ENCODE results near the gene PRKG1. TPM values are rescaled to one million over a fixed set of nuclear protein-coding genes. Genes with fewer than 3 reads are reported as not detected.

PRKG1 gene
- total and polyA plus RNA-seq, 12 donors: 3.8 to 48.1 (median 29.9) TPM

- Histone ChIP-seq H3K27ac (no peak overlapping the region), H3K4me3 (no peak overlapping the region), H3K4me1 (peaks cover 0 to 5% (median 0%) of the 10 kb centered on the region in 9 donors), H3K36me3 (no peaks in the 10 kb centered on the region), H3K9me3 (no peaks in the 10 kb centered on the region), H3K27me3 (no peaks in the 10 kb centered on the region)
- intact Hi-C loops (cut with DNase I): no loop called here
- no peak for TF ChIP-seq CTCF (IDR thresholded peaks at IDR 0.05)
- ATAC-seq (no peak), DNase-seq (no peak)
- WGBS, 2 donors: 82 to 88% methylated on average over 4 of the region's 4 CpGs
Observed at GRCh38 chr10:51433949-51434475, 359.7 kb downstream of the PRKG1 start.

GRCh38 chr10:51436805-51437204 lies 362.5 kb downstream of the PRKG1 start:
- H3K36me3 ChIP-seq: no peaks in the 10 kb centered on the region
- 88 to 94% methylated on average over 4 of the region's 4 CpGs for WGBS, 2 donors
- intact Hi-C loops (cut with DNase I): no loop called here
- H3K9me3 ChIP-seq: no peaks in the 10 kb centered on the region
- no peak for ATAC-seq
- H3K4me1 ChIP-seq: peaks cover 0 to 5% (median 0%) of the 10 kb centered on the region in 9 donors
- H3K27ac ChIP-seq: no peak overlapping the region
- H3K4me3 ChIP-seq: no peak overlapping the region
- TF ChIP-seq CTCF (IDR thresholded peaks at IDR 0.05): no peak
- no peak for DNase-seq
- no peaks in the 10 kb centered on the region for H3K27me3 ChIP-seq

- TF ChIP-seq CTCF (IDR thresholded peaks at IDR 0.05): no peak
- 73 to 91% methylated on average over 1 of the region's 1 CpG for WGBS, 2 donors
- Histone ChIP-seq H3K9me3 (no peaks in the 10 kb centered on the region), H3K27ac (no peak overlapping the region), H3K36me3 (no peaks in the 10 kb centered on the region), H3K27me3 (no peaks in the 10 kb centered on the region), H3K4me1 (peaks cover 0 to 5% (median 0%) of the 10 kb centered on the region in 9 donors), H3K4me3 (no peak overlapping the region)
- intact Hi-C loops (cut with DNase I): no loop called here
- DNase-seq: no peak
- no peak for ATAC-seq
Observed at GRCh38 chr10:51439645-51440044, 365.4 kb downstream of the PRKG1 start.

GRCh38 chr10:51445588-51445987 lies 371.3 kb downstream of the PRKG1 start:
- ATAC-seq (peak in 3 of 8 donors; percentile 64 to 71 (median 69)), DNase-seq (no peak)
- Histone ChIP-seq H3K36me3 (no peaks in the 10 kb centered on the region), H3K9me3 (no peaks in the 10 kb centered on the region), H3K4me3 (no peak overlapping the region), H3K27ac (no peak overlapping the region), H3K27me3 (no peaks in the 10 kb centered on the region), H3K4me1 (peaks cover 0 to 9% (median 0%) of the 10 kb centered on the region in 9 donors)
- TF ChIP-seq CTCF (IDR thresholded peaks at IDR 0.05): no peak
- intact Hi-C loops (cut with DNase I): no loop called here
- WGBS, 2 donors: 46 to 49% methylated on average over 3 of the region's 3 CpGs
